GM19193 (cell line): ENCODE data around the gene PEPD.

Experiments used
- POLR2A ChIP-seq: IDR thresholded peaks from 4 replicates; pipeline ENCODE4 v1.6.1; 2011; ENCODE audit not compliant: insufficient read depth, insufficient read length; ENCODE audit errors: extremely low read depth

The PEPD gene

DNA sequence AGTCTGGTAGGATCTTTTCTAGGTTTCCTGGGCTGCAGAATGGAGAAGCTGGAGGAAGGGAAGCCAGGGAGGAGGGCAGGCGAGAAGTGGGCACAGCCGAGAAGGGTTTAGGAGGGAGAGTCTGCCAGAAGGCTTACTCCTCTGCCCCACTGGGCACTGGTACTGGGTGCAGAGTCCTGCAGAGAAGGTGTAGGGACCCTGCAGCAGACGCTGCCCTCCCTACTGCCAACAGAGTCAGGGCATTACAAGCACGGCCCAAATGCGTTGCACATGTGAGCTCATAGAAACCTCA, 726 bp upstream of the PEPD start:
- no peak for TF ChIP-seq POLR2A

DNA sequence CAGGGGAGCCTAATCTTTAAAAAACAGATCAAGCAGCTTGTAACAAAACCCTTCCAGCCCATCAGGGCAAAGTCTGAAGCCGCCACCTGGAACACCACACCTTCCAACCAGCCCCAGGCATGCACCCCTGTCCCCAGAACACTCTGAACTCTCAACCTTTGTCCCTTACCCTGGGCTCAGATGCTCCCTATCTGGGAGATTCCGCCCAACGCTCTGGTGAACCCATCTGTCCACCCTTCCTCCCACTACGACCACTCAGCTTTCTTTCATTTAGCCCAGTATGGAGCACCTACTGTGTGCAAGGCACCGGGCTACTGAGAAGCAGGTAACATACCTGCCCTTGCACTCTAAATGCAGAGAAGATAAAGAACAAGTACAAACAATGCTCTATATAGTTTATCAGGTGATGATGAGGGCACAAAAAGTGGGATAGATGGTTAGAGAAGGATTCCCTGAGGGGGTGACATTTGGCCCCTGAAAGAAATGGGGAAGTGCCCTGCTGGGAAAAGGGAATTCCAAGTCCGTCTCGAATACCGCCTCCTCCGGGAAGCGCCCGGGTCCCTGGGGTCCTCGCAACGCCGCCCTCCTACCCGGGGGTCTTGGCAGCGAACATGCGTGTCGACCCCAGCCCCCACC, 629 bp downstream of the PEPD start:
- no peak for TF ChIP-seq POLR2A

DNA sequence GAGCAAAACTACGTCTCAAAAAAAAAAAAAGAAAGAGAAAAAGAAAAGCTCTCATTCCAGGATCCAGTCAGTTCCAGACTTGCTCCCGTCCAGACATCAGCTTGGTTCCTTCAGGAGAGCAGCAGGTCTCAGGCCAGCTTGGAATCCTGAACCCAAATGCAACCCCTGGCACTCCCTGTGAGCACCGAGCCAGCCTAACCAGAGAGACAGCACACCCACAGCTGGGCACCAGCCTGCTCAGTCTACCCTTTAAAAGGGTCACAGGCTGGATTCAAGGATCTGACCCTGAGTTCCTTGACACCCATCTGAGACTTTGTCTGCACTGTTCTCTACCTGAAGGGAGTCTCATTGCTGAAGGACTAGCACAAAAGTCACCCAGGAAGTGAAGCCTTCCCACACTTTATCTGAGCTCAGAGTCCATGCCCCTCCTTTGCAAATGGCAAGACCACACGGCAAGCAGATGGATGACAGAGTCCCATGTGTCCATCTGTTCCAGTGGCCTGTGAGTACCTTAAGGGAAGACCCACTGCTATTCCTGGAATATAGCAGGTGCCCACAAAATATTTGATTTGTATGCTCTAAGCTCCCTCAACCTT, 1.4 kb downstream of the PEPD start:
- no peak for TF ChIP-seq POLR2A

DNA sequence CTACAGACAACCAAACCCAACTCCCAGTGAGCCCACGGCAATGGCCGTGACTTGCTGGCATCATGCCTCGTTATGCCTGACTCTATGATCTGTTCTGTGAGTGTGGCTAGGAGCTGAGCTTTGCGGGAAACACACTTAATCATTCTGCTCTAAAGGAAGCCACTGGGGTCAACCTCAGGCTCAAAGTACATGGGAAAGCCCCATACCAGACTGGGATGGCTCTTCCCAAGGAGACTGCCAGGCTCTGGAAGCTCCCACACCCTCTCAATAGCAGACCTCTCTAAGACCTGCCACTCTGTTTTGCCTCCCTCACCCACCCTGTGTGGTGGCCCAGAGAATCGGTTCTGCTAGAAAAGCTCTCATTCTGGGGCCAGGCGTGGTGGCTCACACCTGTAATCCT, 2.2 kb downstream of the PEPD start:
- no peak for TF ChIP-seq POLR2A

DNA sequence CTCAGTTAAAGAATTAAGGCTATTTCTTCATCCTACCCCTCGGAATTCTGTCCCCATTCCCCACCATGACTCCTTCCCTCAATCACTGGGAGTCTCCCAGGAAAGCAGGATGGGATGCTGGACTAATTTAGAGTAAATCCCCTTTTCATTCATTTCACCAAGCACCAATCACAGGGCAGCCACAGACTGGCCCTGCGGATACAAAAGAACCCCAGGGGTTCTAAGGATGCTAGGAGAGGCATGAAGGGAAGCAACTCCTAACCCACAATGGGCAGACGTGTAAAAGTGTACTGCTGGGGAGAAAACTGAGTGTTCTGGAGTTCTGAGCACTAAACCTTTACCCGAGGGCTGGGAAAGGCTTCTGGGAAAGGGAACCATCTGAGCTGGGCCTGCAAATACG, 3.0 kb downstream of the PEPD start:
- no peak for TF ChIP-seq POLR2A

DNA sequence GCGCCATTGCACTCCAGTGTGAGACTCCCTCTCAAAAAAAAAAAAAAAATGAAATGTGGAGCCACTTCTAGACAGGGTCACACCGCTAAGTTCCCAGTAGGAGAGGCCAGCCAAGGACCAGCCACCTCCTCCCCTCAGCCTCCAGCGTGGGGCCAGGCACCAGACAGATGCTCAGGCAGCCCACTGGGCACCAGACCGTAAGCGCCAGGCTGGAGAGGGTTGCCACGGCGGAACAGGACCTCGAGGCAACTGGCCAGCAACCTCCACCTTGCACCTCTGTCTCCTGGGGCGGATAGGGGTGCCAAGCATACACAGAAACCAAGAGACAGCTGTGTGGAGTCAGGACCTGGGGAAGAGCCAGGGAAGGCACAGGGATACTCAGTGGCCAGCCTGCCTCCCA, 3.7 kb downstream of the PEPD start:
- no peak for TF ChIP-seq POLR2A

DNA sequence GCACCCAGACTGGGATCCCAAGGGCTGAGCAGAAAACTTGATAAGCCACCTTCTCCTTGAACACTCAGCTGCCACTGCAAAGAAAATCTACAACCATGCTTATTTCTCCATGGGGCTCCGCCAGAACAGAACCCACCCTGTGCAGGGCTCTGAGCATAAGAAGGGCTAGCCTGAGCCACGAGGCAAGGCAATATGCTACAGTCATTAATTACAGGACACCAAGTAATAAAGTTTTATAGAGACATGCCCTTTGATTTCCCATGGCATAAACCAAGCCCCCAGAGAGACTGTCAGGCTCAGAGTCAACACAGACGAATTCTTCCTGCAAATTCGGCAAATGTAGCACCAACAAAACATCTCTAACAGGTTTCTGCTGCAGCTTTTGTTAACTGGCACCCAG, 5.7 kb downstream of the PEPD start:
- TF ChIP-seq POLR2A = no peak

DNA sequence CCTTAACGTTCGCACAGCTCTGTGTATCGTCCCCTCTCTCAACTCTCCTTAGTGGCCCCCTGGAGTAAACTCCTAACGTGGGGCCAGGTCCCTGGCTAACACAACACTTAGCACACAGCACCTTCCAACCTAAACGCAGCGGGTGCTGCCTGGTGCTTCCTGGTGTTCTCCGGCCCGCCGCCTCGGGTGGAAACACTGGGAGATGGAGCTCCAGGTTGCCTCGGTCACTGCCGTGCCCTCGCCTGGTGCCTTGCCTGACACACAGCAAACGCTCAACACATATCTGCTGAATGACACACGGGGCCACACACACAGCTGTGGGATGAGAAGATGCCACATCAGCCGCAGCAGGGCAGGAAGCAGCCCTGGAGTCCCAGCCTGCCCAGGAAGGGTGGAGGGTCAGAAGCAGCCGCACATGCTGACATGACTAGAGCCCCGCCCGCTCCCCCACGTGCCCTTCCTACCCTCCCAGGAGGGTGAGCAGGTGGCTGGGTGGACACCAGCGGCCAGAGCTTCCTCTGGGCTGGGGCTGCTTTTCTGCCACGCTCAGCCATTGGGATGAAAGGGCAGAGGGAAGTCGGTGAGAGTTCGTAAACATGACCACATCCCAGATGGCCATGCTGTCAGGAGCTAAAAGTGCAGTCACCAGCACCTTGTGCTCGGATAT, 6.6 kb downstream of the PEPD start:
- no peak for TF ChIP-seq POLR2A

DNA sequence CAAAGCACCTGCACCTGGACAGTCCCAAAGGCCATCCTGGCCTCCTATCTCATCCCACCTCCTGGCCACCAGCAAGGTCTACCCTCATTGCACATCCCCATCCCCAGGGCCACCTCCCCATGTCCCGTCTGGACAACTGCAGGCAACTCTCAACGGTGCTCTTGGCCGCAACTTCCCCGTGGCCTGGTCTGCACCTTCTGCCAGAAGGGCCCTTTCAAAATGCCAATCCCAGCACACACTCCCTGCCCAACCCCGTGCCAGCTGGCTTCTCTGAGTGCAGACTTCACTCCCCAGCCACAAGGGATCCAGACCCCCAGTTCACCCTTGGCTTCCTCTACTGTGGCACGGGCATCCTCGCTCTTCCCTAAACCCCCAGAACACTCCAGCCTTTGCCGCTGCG, 8.2 kb downstream of the PEPD start:
- no peak for TF ChIP-seq POLR2A

DNA sequence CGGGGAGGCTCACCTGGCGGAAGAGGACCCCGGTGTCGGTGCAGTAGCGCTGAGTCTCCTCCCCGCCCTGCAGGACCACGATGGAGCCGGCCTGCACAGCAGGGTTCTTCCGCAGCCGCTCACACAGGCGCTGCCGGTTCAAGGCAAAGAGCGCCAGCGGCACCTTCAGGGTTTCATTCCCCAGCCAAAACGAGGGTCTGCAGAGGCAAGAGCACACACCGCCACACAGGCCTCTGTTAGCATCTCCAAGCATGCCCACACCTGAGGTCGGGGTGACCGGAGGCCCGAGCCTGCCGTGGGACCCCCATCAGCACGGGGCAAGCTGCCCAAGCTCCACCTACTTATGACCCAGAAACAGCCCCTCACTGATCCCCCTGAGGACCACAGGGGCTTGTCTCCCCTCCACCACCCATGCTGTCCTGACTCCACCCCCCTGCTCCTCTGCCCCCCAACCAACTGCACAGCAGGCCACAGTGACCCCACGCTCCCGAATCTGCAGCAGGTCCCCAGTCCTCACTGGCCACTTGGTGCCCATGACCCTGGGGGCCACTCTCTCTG, 8.9 kb downstream of the PEPD start:
- TF ChIP-seq POLR2A = no peak

DNA sequence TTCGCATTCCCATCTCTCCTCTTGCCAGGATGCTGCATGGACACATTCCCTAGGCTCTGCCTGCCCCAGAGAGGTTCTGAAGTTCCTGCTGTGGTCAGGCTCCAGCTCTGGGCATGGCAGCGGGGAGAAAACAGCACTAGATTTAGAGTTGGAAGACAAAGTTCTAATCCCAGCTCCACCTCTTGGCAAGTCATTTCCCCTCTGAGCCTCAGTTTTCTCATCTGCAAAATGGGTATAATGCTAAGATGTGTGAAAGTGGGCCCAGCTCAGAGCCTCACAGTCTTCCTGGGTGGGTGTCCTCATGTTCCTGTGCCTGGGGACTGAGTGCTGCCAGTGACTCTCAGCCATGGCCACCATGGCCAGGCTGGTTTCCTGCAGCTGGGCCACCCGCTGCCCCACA, 9.6 kb downstream of the PEPD start:
- TF ChIP-seq POLR2A = no peak

DNA sequence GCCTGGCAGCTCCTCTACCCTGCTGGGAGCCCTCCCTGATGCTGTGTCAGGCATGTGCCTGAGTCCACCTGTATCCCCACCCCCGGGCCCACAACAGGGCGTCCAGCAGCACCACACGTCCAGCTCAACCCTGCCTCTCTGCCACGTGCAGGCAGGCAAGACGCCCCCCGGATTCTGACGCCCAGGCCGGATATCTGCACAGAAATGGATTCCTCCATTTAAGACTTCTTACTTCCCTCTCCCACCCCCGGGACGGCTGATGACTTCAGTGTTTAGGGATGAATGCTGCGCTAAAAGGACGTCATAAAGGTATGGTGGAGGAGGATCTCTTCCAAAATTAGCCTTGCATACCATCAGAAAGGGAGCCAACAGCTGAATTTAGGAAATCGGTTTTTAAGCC, 10.2 kb downstream of the PEPD start:
- no peak for TF ChIP-seq POLR2A

DNA sequence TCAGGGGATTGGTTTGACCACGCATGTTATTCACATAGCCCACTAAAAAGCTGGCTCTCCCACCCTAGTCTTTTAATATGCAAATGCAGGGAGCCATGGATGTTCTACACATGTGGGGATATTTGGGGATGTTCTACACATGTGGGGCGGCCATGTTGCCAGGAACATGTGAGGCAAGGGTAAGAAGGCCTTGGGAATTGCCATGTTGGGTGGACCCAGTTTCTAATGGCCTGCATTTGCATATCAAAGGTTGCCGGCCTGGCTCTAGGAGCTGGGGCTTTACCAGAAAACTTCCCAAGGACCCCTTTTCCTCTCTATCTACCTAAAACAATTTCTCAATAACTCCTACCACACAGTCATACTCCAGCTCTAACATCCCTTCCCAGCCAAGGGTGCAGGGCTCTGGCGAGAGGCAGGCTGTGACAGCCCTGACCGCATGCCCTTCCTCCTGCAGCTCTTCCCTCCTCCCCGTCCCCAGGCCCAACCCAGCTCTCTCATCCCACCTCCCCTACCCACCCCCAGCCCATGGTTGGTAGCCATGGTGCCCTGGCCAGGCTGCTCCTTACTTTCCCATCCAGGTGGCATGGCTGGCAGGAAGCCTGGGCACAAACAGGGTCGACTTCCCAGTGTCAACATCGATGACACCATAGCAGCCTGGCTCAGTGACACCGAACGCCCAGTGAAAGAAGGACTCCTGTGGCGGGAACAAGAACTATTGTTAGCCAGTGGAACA, 11.0 kb downstream of the PEPD start:
- no peak for TF ChIP-seq POLR2A

DNA sequence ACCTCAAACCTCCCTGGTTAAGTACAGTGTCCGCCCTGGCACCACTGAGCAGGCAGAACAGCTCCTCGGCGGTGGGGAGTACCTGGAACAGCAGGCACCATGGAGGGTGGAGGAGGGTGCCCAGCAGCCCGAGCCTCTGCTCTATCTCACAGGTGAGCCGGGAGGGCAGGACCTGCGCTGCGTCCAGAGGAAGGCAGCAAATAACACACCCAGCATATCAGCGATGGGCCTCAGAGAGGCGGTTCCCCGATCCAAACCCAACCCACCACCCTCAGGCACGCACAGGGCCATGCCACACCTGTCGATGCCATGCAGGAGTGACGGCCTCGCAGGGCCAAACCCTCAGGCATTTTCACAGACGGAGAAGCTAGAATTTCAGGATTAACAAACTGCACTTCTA, 11.8 kb downstream of the PEPD start:
- TF ChIP-seq POLR2A = no peak

DNA sequence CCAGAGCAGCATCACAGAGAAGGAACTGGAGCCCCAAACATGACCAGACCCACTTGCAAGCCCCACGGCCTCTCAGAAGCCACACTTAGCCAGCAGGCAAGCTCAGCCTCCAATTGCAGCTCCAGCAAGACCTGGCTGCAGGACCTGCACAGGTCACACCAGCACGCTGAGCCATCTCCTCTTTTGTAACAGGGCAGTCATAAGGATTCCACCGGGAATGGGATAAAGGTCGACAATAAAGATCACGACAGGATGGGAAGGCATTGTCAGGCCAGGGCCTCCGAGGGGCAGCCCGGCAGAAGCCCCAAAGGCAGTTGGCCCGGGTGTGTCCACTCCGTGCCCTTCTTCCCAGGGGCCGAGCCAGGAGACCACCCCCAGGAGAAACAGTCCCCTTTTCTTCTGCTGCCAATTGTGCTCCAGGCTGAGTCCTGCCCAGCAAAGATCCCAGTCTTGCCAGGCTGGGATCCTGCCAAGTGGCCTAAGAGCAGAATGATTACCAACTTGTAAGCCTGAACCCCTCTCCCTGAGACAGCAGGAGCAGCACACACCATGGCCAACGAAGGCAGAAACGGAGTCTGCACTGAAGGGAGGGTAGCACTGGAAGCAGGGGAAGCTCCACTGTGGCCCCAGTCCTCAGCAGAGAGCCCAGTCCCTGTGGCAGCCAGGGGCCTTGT, 12.5 kb downstream of the PEPD start:
- no peak for TF ChIP-seq POLR2A
